IPS-NIHi7 (cell line): Measurements from ENCODE around the gene RNF121.

ENCODE experiments used
- DNase-seq: peaks from one replicate; pipeline ENCODE4 v3.0.0; 2012; ENCODE audit warnings: mixed read lengths; ENCODE audit errors: extremely low spot score

The RNF121 gene

GRCh38 chr11:71934213-71934612 is 5.4 kb downstream of the RNF121 start:
- DNase-seq, result no peak

- DNase-seq, result no peak
Measured at GRCh38 chr11:71935338-71935925, 6.6 kb downstream of the RNF121 start.

GRCh38 chr11:71936825-71937224 is 8.0 kb downstream of the RNF121 start:
- no peak for DNase-seq

GRCh38 chr11:71937826-71938225 is 9.0 kb downstream of the RNF121 start:
- DNase-seq, result no peak

- no peak for DNase-seq
Measured at GRCh38 chr11:71940561-71941219, 11.8 kb downstream of the RNF121 start.

- DNase-seq, result no peak
Measured at GRCh38 chr11:71946144-71946571, 17.3 kb downstream of the RNF121 start.

- DNase-seq, result no peak
Measured at GRCh38 chr11:71947498-71947897, 18.7 kb downstream of the RNF121 start.

- no peak for DNase-seq
Measured at GRCh38 chr11:71948314-71949027, 19.6 kb downstream of the RNF121 start.

- no peak for DNase-seq
Measured at GRCh38 chr11:71949034-71949433, 20.2 kb downstream of the RNF121 start.

- DNase-seq, result no peak
Measured at GRCh38 chr11:71951741-71952310, 23.0 kb downstream of the RNF121 start.

GRCh38 chr11:71955898-71956456 is 27.1 kb downstream of the RNF121 start:
- DNase-seq, result no peak

- DNase-seq, result no peak
Measured at GRCh38 chr11:71962428-71963038, 33.7 kb downstream of the RNF121 start.

GRCh38 chr11:71963468-71963867 is 34.6 kb downstream of the RNF121 start:
- no peak for DNase-seq

GRCh38 chr11:71964641-71965040 is 35.8 kb downstream of the RNF121 start:
- DNase-seq, result no peak

- DNase-seq, result no peak
Measured at GRCh38 chr11:71971680-71972079, 42.8 kb downstream of the RNF121 start.

- no peak for DNase-seq
Measured at GRCh38 chr11:71976551-71976950, 47.7 kb downstream of the RNF121 start.

GRCh38 chr11:71977090-71977489 is 48.2 kb downstream of the RNF121 start:
- no peak for DNase-seq

GRCh38 chr11:71977743-71978418 is 49.0 kb downstream of the RNF121 start:
- peak; percentile 49 for DNase-seq

- DNase-seq, result no peak
Measured at GRCh38 chr11:71979094-71979493, 50.2 kb downstream of the RNF121 start.

GRCh38 chr11:71979602-71980001 is 50.8 kb downstream of the RNF121 start:
- DNase-seq, result no peak

- DNase-seq, result no peak
Measured at GRCh38 chr11:71986131-71986530, 57.3 kb downstream of the RNF121 start.
